IMR-90 (cell line): Measurements from ENCODE around the gene DEFB124. TPM values are rescaled to one million over a fixed set of nuclear protein-coding genes. Genes with fewer than 3 reads are reported as not detected.

Experiments used
- ATAC-seq: fragments of 200-7000 bp; cut with Tn5 transposase; 2 replicates; pipeline ENCODE4 v1.9.1; 2020; ENCODE audit warnings: low read depth, mild to moderate bottlenecking, moderate library complexity
- BruUV-seq: library from RNA; stranded (reverse); fragments of 400-500 nt; replicated peaks from 2 replicates; lab custom pipeline; 2021; lab: Mats Ljungman, UMichigan
- CTCF ChIA-PET: fragments of 300-600 bp; formaldehyde crosslinking; extraction: SDS; loops from one replicate; lab custom pipeline; 2021; ENCODE audit warnings: antibody characterized with exemption; lab: Yijun Ruan, JAX
- POLR2A ChIA-PET: fragments of 300-600 bp; sonication (Branson Sonifier 250); formaldehyde crosslinking; loops from one replicate; lab custom pipeline; 2022; ENCODE audit warnings: antibody characterized with exemption; ENCODE audit not compliant: unreplicated experiment; lab: Charles Lee
- DNase-seq: peaks from one replicate; pipeline ENCODE4 v3.0.0; 2013
- H2AFZ ChIP-seq: replicated peaks from 2 replicates; pipeline ENCODE3; 2013; ENCODE audit warnings: low read length, mild to moderate bottlenecking; ENCODE audit not compliant: poor library complexity
- H2AK5ac ChIP-seq: 2 replicates; pipeline ENCODE4 v1.6.1; 2013; ENCODE audit warnings: low read depth, low read length, inconsistent platforms
- H2AK9ac ChIP-seq: replicated peaks from 2 replicates; pipeline ENCODE3; 2013; ENCODE audit warnings: mild to moderate bottlenecking, low read depth, low read length, moderate library complexity; ENCODE audit not compliant: poor library complexity
- H2BK120ac ChIP-seq: 2 replicates; pipeline ENCODE4 v1.6.1; 2013; ENCODE audit warnings: low read depth, low read length, inconsistent platforms
- H2BK15ac ChIP-seq: 3 replicates; pipeline ENCODE4 v1.6.1; 2013; ENCODE audit warnings: low read depth, low read length, inconsistent platforms
- H2BK20ac ChIP-seq: 2 replicates; pipeline ENCODE4 v1.6.1; 2013; ENCODE audit warnings: low read depth, mild to moderate bottlenecking, inconsistent platforms, low read length, moderate library complexity
- H2BK5ac ChIP-seq: 2 replicates; pipeline ENCODE4 v1.6.1; 2013; ENCODE audit warnings: mild to moderate bottlenecking, low read depth, low read length, inconsistent platforms; ENCODE audit not compliant: poor library complexity, severe bottlenecking
- H3K14ac ChIP-seq: replicated peaks from 2 replicates; pipeline ENCODE4 v1.6.1; 2013; ENCODE audit warnings: low read depth, low read length, inconsistent platforms
- H3K18ac ChIP-seq: 2 replicates; pipeline ENCODE4 v1.6.1; 2013; ENCODE audit warnings: low read depth, low read length, control low read depth
- H3K23ac ChIP-seq: 2 replicates; pipeline ENCODE4 v1.6.1; 2013; ENCODE audit warnings: low read depth, low read length, inconsistent platforms
- H3K27ac ChIP-seq: 2 replicates; pipeline ENCODE4 v1.5.1; 2013; ENCODE audit warnings: mild to moderate bottlenecking, control low read depth, low read length; ENCODE audit not compliant: insufficient read depth
- H3K27me3 ChIP-seq: 2 replicates; pipeline ENCODE4 v1.6.1; 2013; ENCODE audit warnings: low read length; ENCODE audit not compliant: control insufficient read depth, insufficient read depth
- H3K36me3 ChIP-seq: 2 replicates; pipeline ENCODE4 v1.6.1; 2013; ENCODE audit warnings: low read length, mixed read lengths; ENCODE audit not compliant: control insufficient read depth, insufficient read depth
- H3K4ac ChIP-seq: 2 replicates; pipeline ENCODE4 v1.6.1; 2013; ENCODE audit warnings: low read depth, low read length, inconsistent platforms
- H3K4me1 ChIP-seq: 2 replicates; pipeline ENCODE4 v1.6.1; 2013; ENCODE audit warnings: low read length, mixed read lengths; ENCODE audit not compliant: control insufficient read depth, insufficient read depth
- H3K4me2 ChIP-seq: 2 replicates; pipeline ENCODE4 v1.6.1; 2013; ENCODE audit warnings: low read depth, mild to moderate bottlenecking, control low read depth, low read length, moderate library complexity
- H3K4me3 ChIP-seq: 2 replicates; pipeline ENCODE4 v1.5.1; 2013; ENCODE audit warnings: low read depth, mild to moderate bottlenecking, control low read depth, low read length, moderate library complexity; ENCODE audit not compliant: insufficient read depth
- H3K56ac ChIP-seq: 2 replicates; pipeline ENCODE4 v1.6.1; 2013; ENCODE audit warnings: low read length, inconsistent platforms; ENCODE audit not compliant: insufficient read depth; ENCODE audit errors: extremely low read depth
- H3K79me1 ChIP-seq, 2 experiments: 2 replicates each; pipeline ENCODE4 v1.6.1; 2013; ENCODE audit warnings: low read length in 2 of 2, inconsistent platforms in 1 of 2, low read depth in 1 of 2
- H3K9ac ChIP-seq: 2 replicates; pipeline ENCODE4 v1.6.1; 2013; ENCODE audit warnings: low read depth, low read length, control low read depth
- H3K9me1 ChIP-seq: 2 replicates; pipeline ENCODE4 v1.6.1; 2013; ENCODE audit warnings: low read length, inconsistent platforms; ENCODE audit not compliant: insufficient read depth
- H3K9me3 ChIP-seq: 2 replicates; pipeline ENCODE4 v1.6.1; 2013; ENCODE audit warnings: low read length; ENCODE audit not compliant: control insufficient read depth, insufficient read depth
- H4K20me1 ChIP-seq: 2 replicates; pipeline ENCODE4 v1.6.1; 2013; ENCODE audit warnings: low read length, inconsistent platforms; ENCODE audit not compliant: insufficient read depth
- H4K5ac ChIP-seq: 2 replicates; pipeline ENCODE4 v1.6.1; 2013; ENCODE audit warnings: mild to moderate bottlenecking, low read depth, low read length, control low read depth
- H4K8ac ChIP-seq, 2 experiments: 2 replicates each; pipeline ENCODE4 v1.6.1; 2013; ENCODE audit warnings: low read depth in 2 of 2, low read length in 2 of 2, control low read depth in 1 of 2, inconsistent platforms in 1 of 2
- H4K91ac ChIP-seq: 2 replicates; pipeline ENCODE4 v1.6.1; 2013; ENCODE audit warnings: low read depth, low read length, inconsistent platforms; ENCODE audit not compliant: insufficient read depth
- CEBPB ChIP-seq: IDR thresholded peaks from 2 replicates; pipeline ENCODE4 v1.6.1; 2012; ENCODE audit warnings: low read depth, low read length, improper control_type of control experiment
- MAZ ChIP-seq: IDR thresholded peaks from 2 replicates; pipeline ENCODE4 v1.6.1; 2012; ENCODE audit warnings: low read depth, mild to moderate bottlenecking, low read length, improper control_type of control experiment, moderate library complexity, borderline replicate concordance
- POLR2A ChIP-seq: IDR thresholded peaks from 2 replicates; pipeline ENCODE4 v1.6.1; 2012; ENCODE audit warnings: mild to moderate bottlenecking, low read depth, low read length
- RAD21 ChIP-seq: IDR thresholded peaks from 2 replicates; pipeline ENCODE4 v1.6.1; 2012; ENCODE audit warnings: low read length, improper control_type of control experiment
- WGBS, 2 experiments: methylation state at CpG; one replicate each; pipeline versions ENCODE4 v1.1.5 to v1.1.7; 2013; ENCODE audit warnings: missing lambda C conversion rate in 2 of 2; ENCODE audit not compliant: insufficient read length in 1 of 2; ENCODE audit errors: extremely low coverage in 2 of 2; 5-methylcytosine and 5-hydroxymethylcytosine counted together
- dilution Hi-C: fragments of 300-500 bp; cut with HindIII; formaldehyde crosslinking; loops from one replicate; pipeline ENCODE4 v1.14.3; 2018; ENCODE audit warnings: low sequenced_read_pairs; ENCODE audit not compliant: unreplicated experiment
- in situ Hi-C: fragments of 300-500 bp; cut with MboI; formaldehyde crosslinking; loops from 3 replicates; pipeline ENCODE4 v1.14.3; 2019; ENCODE audit warnings: low sequenced_read_pairs, inconsistent platforms, mixed read lengths
- intact Hi-C: fragments of 100-400 bp; cut with micrococcal nuclease; formaldehyde crosslinking; loops from 2 replicates; pipeline ENCODE4 v1.10.0; 2022
- polyA plus RNA-seq, 3 experiments: library from polyadenylated mRNA; depleted of rRNA; stranded (reverse); fragments of >200 nt; gene quantifications; 2 replicates each; pipeline ENCODE4 v1.2.3, GENCODE V29; 2012; ENCODE audit warnings: low replicate concordance in 1 of 3
- total RNA-seq: library from RNA; depleted of rRNA; stranded (reverse); fragments of >200 nt; gene quantifications from 2 replicates; pipeline ENCODE4 v1.2.3, GENCODE V29; 2012

The DEFB124 gene
- total and polyA plus RNA-seq, 2 of the 4 experiments (the other 2 are of a cell fraction): not detected

- H4K20me1 ChIP-seq: peaks cover 50% of the 10 kb centered on the region
These were observed 41.2 kb upstream of the DEFB124 start for GRCh38 chr20:31516166-31516565.

More at GRCh38 chr20:31516166-31516565, 41.2 kb upstream of the DEFB124 start:
- CTCF ChIA-PET: interaction anchor here (0.9 kb wide), 1 partner anchor 180 kb away, joined by 3 read pairs; no protein-coding TSS in a partner anchor
- ATAC-seq (no peak), DNase-seq (no peak)
- H3K4me2 ChIP-seq: peak overlapping the region; percentile 97
- H3K4ac ChIP-seq: no peak overlapping the region
- TF ChIP-seq MAZ: no peak
- no peak for TF ChIP-seq POLR2A
- no peak for TF ChIP-seq RAD21
- no peak for TF ChIP-seq CEBPB
- H2BK120ac ChIP-seq: no peak overlapping the region
- H3K9me3 ChIP-seq: no peaks in the 10 kb centered on the region
- H2BK15ac ChIP-seq: no peak overlapping the region
- H3K79me1 ChIP-seq: peaks cover 15 to 61% of the 10 kb centered on the region in 2 experiments
- H4K8ac ChIP-seq: no peak overlapping the region
- BruUV-seq: no TSS peak
- H2BK20ac ChIP-seq: no peak overlapping the region
- no peak overlapping the region for H2AFZ ChIP-seq
- H2AK9ac ChIP-seq: no peak overlapping the region
- no peak overlapping the region for H3K27ac ChIP-seq
- H3K56ac ChIP-seq: no peak overlapping the region
- POLR2A ChIA-PET: no interaction called here
- no peak overlapping the region for H2BK5ac ChIP-seq
- H3K27me3 ChIP-seq: no peaks in the 10 kb centered on the region
- no peak overlapping the region for H3K4me3 ChIP-seq
- no peak overlapping the region for H4K91ac ChIP-seq
- 0 out of 2 replicates have a peak overlapping the region, but pooled peaks have one; percentile 9 for H3K9ac ChIP-seq
- H3K9me1 ChIP-seq: peaks cover 28% of the 10 kb centered on the region
- dilution Hi-C loops (no loop called here), intact Hi-C loops (no loop called here), in situ Hi-C loops (no loop called here)
- H3K36me3 ChIP-seq: peaks cover 10% of the 10 kb centered on the region
- no peak overlapping the region for H4K5ac ChIP-seq
- H3K18ac ChIP-seq: no peak overlapping the region
- H3K4me1 ChIP-seq: peaks cover 19% of the 10 kb centered on the region
- H2AK5ac ChIP-seq: no peak overlapping the region
- WGBS, 2 experiments: no CpG with 5 or more reads among the region's 4 CpGs
- H3K23ac ChIP-seq: peak overlapping the region; percentile 39; the same call in 1 of the 2 replicates
- H3K14ac ChIP-seq: peak overlapping the region; percentile 3; the same call in 1 of the 2 replicates
